CD4-positive, alpha-beta T cell treated with Interleukin-12 subunit alpha and Interleukin-12 subunit beta, for 1 hour (primary cell): ENCODE data around the gene PERM1.
"Not testable (repeated sequence)": the region's sequence is repeated elsewhere in the genome, so short reads cannot be mapped to it uniquely, and the experiment has no call there.

Experiments
- DNase-seq: peaks from one replicate; pipeline ENCODE4 v3.0.0-alpha.2; 2020

Gene PERM1

GRCh38 chr1:996851-997712, 15.2 kb upstream of the PERM1 start:
- DNase-seq, result no peak

- DNase-seq, result no peak
Observed at GRCh38 chr1:995665-996633, 14.1 kb upstream of the PERM1 start.

GRCh38 chr1:994546-994945, 12.7 kb upstream of the PERM1 start:
- DNase-seq, result not testable (repeated sequence)

- no peak for DNase-seq
Observed at GRCh38 chr1:993379-993995, 11.6 kb upstream of the PERM1 start.

GRCh38 chr1:992362-992761, 10.5 kb upstream of the PERM1 start:
- DNase-seq, result no peak

- no peak for DNase-seq
Observed at GRCh38 chr1:991895-992294, 10.0 kb upstream of the PERM1 start.

- not testable (repeated sequence) for DNase-seq
Observed at GRCh38 chr1:991275-991674, 9.4 kb upstream of the PERM1 start.

- DNase-seq, result not testable (repeated sequence)
Observed at GRCh38 chr1:988061-988460, 6.2 kb upstream of the PERM1 start.

- DNase-seq, result no peak
Observed at GRCh38 chr1:985126-985525, 3.2 kb upstream of the PERM1 start.

- DNase-seq, result no peak
Observed at GRCh38 chr1:984476-984814, 2.6 kb upstream of the PERM1 start.

- DNase-seq, result peak; percentile 64
Observed at GRCh38 chr1:983798-984475, 2.0 kb upstream of the PERM1 start.

- DNase-seq, result no peak
Observed at GRCh38 chr1:982765-983436, 1.0 kb upstream of the PERM1 start.

GRCh38 chr1:981491-981954, 370 bp downstream of the PERM1 start:
- no peak for DNase-seq

GRCh38 chr1:980602-981395, 1.1 kb downstream of the PERM1 start:
- DNase-seq, result no peak

- DNase-seq, result no peak
Observed at GRCh38 chr1:980137-980571, 1.7 kb downstream of the PERM1 start.

- DNase-seq, result no peak
Observed at GRCh38 chr1:979744-980072, 2.2 kb downstream of the PERM1 start.

- no peak for DNase-seq
Observed at GRCh38 chr1:978835-979743, 2.8 kb downstream of the PERM1 start.

- DNase-seq, result no peak
Observed at GRCh38 chr1:978069-978834, 3.6 kb downstream of the PERM1 start.

GRCh38 chr1:976791-977190, 5.1 kb downstream of the PERM1 start:
- not testable (repeated sequence) for DNase-seq
